ENCODE results near the gene ARHGAP45. TPM values are rescaled to one million over a fixed set of nuclear protein-coding genes. Genes with fewer than 3 reads are reported as not detected.

Gene ARHGAP45
- total RNA-seq, 1 donor from 2014 or later, result 8.9 TPM

GRCh38 chr19:1054102-1055027 lies 12.6 kb upstream of the ARHGAP45 start:
- Histone ChIP-seq H3K27me3 (ENCODE audit: control insufficient read depth in 3 of 3, insufficient read depth in 3 of 3, low read length in 3 of 3) (no peaks in the 10 kb centered on the region), H3K36me3 (ENCODE audit: control insufficient read depth in 3 of 3, insufficient read depth in 3 of 3, low read length in 3 of 3) (peaks cover 24 to 58% (median 38%) of the 10 kb centered on the region in 3 donors), H3K27ac (ENCODE audit: low read depth, low read length) (no peak overlapping the region), H3K9me3 (ENCODE audit: control insufficient read depth in 3 of 3, low read length in 3 of 3) (peaks cover 9 to 33% (median 23%) of the 10 kb centered on the region in 3 donors), H3K9ac (ENCODE audit: low read depth in 1 of 3, low read length in 3 of 3) (no peak overlapping the region), H3K4me1 (ENCODE audit: control insufficient read depth in 3 of 3, insufficient read depth in 3 of 3, low read length in 3 of 3) (no peaks in the 10 kb centered on the region), H3K4me3 (ENCODE audit: low read length in 3 of 3) (no peak overlapping the region)

GRCh38 chr19:1055028-1055425 lies 11.9 kb upstream of the ARHGAP45 start:
- Histone ChIP-seq H3K27ac (ENCODE audit: low read depth, low read length) (no peak overlapping the region), H3K4me3 (ENCODE audit: low read length in 3 of 3) (no peak overlapping the region), H3K9me3 (ENCODE audit: control insufficient read depth in 3 of 3, low read length in 3 of 3) (peaks cover 9 to 33% (median 26%) of the 10 kb centered on the region in 3 donors), H3K9ac (ENCODE audit: low read depth in 1 of 3, low read length in 3 of 3) (no peak overlapping the region), H3K27me3 (ENCODE audit: control insufficient read depth in 3 of 3, insufficient read depth in 3 of 3, low read length in 3 of 3) (no peaks in the 10 kb centered on the region), H3K4me1 (ENCODE audit: control insufficient read depth in 3 of 3, insufficient read depth in 3 of 3, low read length in 3 of 3) (no peaks in the 10 kb centered on the region), H3K36me3 (ENCODE audit: control insufficient read depth in 3 of 3, insufficient read depth in 3 of 3, low read length in 3 of 3) (peaks cover 26 to 58% (median 38%) of the 10 kb centered on the region in 3 donors)

GRCh38 chr19:1055886-1056620 lies 10.9 kb upstream of the ARHGAP45 start:
- Histone ChIP-seq H3K36me3 (ENCODE audit: control insufficient read depth in 3 of 3, insufficient read depth in 3 of 3, low read length in 3 of 3) (peaks cover 26 to 58% (median 38%) of the 10 kb centered on the region in 3 donors), H3K4me1 (ENCODE audit: control insufficient read depth in 3 of 3, insufficient read depth in 3 of 3, low read length in 3 of 3) (no peaks in the 10 kb centered on the region), H3K4me3 (ENCODE audit: low read length in 3 of 3) (peak overlapping the region in 1 of 3 donors; percentile 3), H3K9ac (ENCODE audit: low read depth in 1 of 3, low read length in 3 of 3) (no peak overlapping the region), H3K27me3 (ENCODE audit: control insufficient read depth in 3 of 3, insufficient read depth in 3 of 3, low read length in 3 of 3) (no peaks in the 10 kb centered on the region), H3K9me3 (ENCODE audit: control insufficient read depth in 3 of 3, low read length in 3 of 3) (peaks cover 9 to 33% (median 26%) of the 10 kb centered on the region in 3 donors), H3K27ac (ENCODE audit: low read depth, low read length) (no peak overlapping the region)

- H3K9ac ChIP-seq (ENCODE audit: low read depth in 1 of 3, low read length in 3 of 3), result no peak overlapping the region
- peaks cover 23 to 58% (median 38%) of the 10 kb centered on the region in 3 donors for H3K36me3 ChIP-seq (ENCODE audit: control insufficient read depth in 3 of 3, insufficient read depth in 3 of 3, low read length in 3 of 3)
- H3K4me3 ChIP-seq (ENCODE audit: low read length in 3 of 3), result peak overlapping the region in 2 of 3 donors; percentile 24 to 49
- no peaks in the 10 kb centered on the region for H3K4me1 ChIP-seq (ENCODE audit: control insufficient read depth in 3 of 3, insufficient read depth in 3 of 3, low read length in 3 of 3)
- peaks cover 9 to 33% (median 26%) of the 10 kb centered on the region in 3 donors for H3K9me3 ChIP-seq (ENCODE audit: control insufficient read depth in 3 of 3, low read length in 3 of 3)
- no peaks in the 10 kb centered on the region for H3K27me3 ChIP-seq (ENCODE audit: control insufficient read depth in 3 of 3, insufficient read depth in 3 of 3, low read length in 3 of 3)
- no peak overlapping the region for H3K27ac ChIP-seq (ENCODE audit: low read depth, low read length)
These were observed 9.7 kb upstream of the ARHGAP45 start for GRCh38 chr19:1057176-1057855.

GRCh38 chr19:1058112-1058511 lies 8.9 kb upstream of the ARHGAP45 start:
- H3K9me3 ChIP-seq (ENCODE audit: control insufficient read depth in 3 of 3, low read length in 3 of 3), result peaks cover 9 to 33% (median 26%) of the 10 kb centered on the region in 3 donors
- peaks cover 23 to 56% (median 38%) of the 10 kb centered on the region in 3 donors for H3K36me3 ChIP-seq (ENCODE audit: control insufficient read depth in 3 of 3, insufficient read depth in 3 of 3, low read length in 3 of 3)
- no peaks in the 10 kb centered on the region for H3K4me1 ChIP-seq (ENCODE audit: control insufficient read depth in 3 of 3, insufficient read depth in 3 of 3, low read length in 3 of 3)
- peak overlapping the region in 1 of 3 donors; percentile 34 for H3K4me3 ChIP-seq (ENCODE audit: low read length in 3 of 3)
- H3K27me3 ChIP-seq (ENCODE audit: control insufficient read depth in 3 of 3, insufficient read depth in 3 of 3, low read length in 3 of 3), result no peaks in the 10 kb centered on the region
- no peak overlapping the region for H3K27ac ChIP-seq (ENCODE audit: low read depth, low read length)
- H3K9ac ChIP-seq (ENCODE audit: low read depth in 1 of 3, low read length in 3 of 3), result no peak overlapping the region

- Histone ChIP-seq H3K27ac (ENCODE audit: low read depth, low read length) (no peak overlapping the region), H3K4me3 (ENCODE audit: low read length in 3 of 3) (no peak overlapping the region), H3K4me1 (ENCODE audit: control insufficient read depth in 3 of 3, insufficient read depth in 3 of 3, low read length in 3 of 3) (peaks cover 8 to 12% (median 9%) of the 10 kb centered on the region in 3 donors), H3K9ac (ENCODE audit: low read depth in 1 of 3, low read length in 3 of 3) (no peak overlapping the region), H3K9me3 (ENCODE audit: control insufficient read depth in 3 of 3, low read length in 3 of 3) (peaks cover 9 to 32% (median 26%) of the 10 kb centered on the region in 3 donors), H3K36me3 (ENCODE audit: control insufficient read depth in 3 of 3, insufficient read depth in 3 of 3, low read length in 3 of 3) (peaks cover 20 to 31% (median 30%) of the 10 kb centered on the region in 3 donors), H3K27me3 (ENCODE audit: control insufficient read depth in 3 of 3, insufficient read depth in 3 of 3, low read length in 3 of 3) (peaks cover 15 to 16% (median 15%) of the 10 kb centered on the region in 3 donors)
These were observed 6.3 kb upstream of the ARHGAP45 start for GRCh38 chr19:1060689-1061088.

GRCh38 chr19:1061987-1062386 lies 5.0 kb upstream of the ARHGAP45 start:
- H3K4me3 ChIP-seq (ENCODE audit: low read length in 3 of 3), result no peak overlapping the region
- H3K9me3 ChIP-seq (ENCODE audit: control insufficient read depth in 3 of 3, low read length in 3 of 3), result peaks cover 9 to 20% (median 19%) of the 10 kb centered on the region in 3 donors
- H3K4me1 ChIP-seq (ENCODE audit: control insufficient read depth in 3 of 3, insufficient read depth in 3 of 3, low read length in 3 of 3), result peaks cover 11 to 23% (median 15%) of the 10 kb centered on the region in 3 donors
- peaks cover 24 to 28% (median 26%) of the 10 kb centered on the region in 3 donors for H3K27me3 ChIP-seq (ENCODE audit: control insufficient read depth in 3 of 3, insufficient read depth in 3 of 3, low read length in 3 of 3)
- no peak overlapping the region for H3K9ac ChIP-seq (ENCODE audit: low read depth in 1 of 3, low read length in 3 of 3)
- no peak overlapping the region for H3K27ac ChIP-seq (ENCODE audit: low read depth, low read length)
- peaks cover 10 to 18% (median 17%) of the 10 kb centered on the region in 3 donors for H3K36me3 ChIP-seq (ENCODE audit: control insufficient read depth in 3 of 3, insufficient read depth in 3 of 3, low read length in 3 of 3)

GRCh38 chr19:1062387-1063029 lies 4.5 kb upstream of the ARHGAP45 start:
- H3K36me3 ChIP-seq (ENCODE audit: control insufficient read depth in 3 of 3, insufficient read depth in 3 of 3, low read length in 3 of 3), result peaks cover 8 to 14% (median 13%) of the 10 kb centered on the region in 3 donors
- no peak overlapping the region for H3K27ac ChIP-seq (ENCODE audit: low read depth, low read length)
- peaks cover 11 to 23% (median 15%) of the 10 kb centered on the region in 3 donors for H3K4me1 ChIP-seq (ENCODE audit: control insufficient read depth in 3 of 3, insufficient read depth in 3 of 3, low read length in 3 of 3)
- H3K9me3 ChIP-seq (ENCODE audit: control insufficient read depth in 3 of 3, low read length in 3 of 3), result peaks cover 5 to 15% (median 14%) of the 10 kb centered on the region in 3 donors
- H3K27me3 ChIP-seq (ENCODE audit: control insufficient read depth in 3 of 3, insufficient read depth in 3 of 3, low read length in 3 of 3), result peaks cover 26 to 33% (median 32%) of the 10 kb centered on the region in 3 donors
- H3K9ac ChIP-seq (ENCODE audit: low read depth in 1 of 3, low read length in 3 of 3), result no peak overlapping the region
- H3K4me3 ChIP-seq (ENCODE audit: low read length in 3 of 3), result no peak overlapping the region

Measured in skeletal muscle tissue (tissue), 4 donors.